Eye (tissue), 1 donor: ENCODE results near the gene PLAAT3.
A peak's percentile ranks its signal among the peaks of the same experiment; 100 is the strongest.
"Not testable (repeated sequence)": the region's sequence is repeated elsewhere in the genome, so short reads cannot be mapped to it uniquely, and the experiment has no call there.

Experiments used
- DNase-seq: peaks from one replicate; pipeline ENCODE4 v3.0.0-alpha.2; 2015

Gene PLAAT3

DNA sequence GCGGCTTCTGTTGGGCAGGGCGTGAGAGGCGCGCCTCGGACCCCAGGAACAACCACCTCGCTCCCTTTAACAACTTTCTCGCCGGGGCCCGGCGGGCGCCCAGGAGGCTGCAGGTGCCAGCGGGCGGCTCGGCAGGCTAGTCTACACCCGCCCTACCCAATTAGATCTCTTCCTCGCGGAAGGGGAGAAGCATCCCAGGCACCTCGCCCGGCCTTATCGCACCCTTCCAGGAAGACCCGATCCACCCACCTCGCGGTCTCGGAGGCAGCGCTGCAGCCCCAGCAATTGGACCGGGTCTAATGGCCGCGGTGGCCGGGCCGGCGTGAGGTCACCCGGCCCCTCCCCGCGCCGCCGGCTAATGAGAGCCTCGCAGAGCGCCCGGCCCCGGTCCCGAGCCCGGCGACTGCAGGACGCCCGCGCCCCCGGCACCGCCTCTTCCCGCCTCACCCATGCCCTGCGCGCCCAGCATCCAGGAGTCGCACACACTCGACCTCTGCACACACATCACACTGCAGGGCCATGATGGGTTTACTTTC is at the start of gene PLAAT3:
TSS of gene PLAAT3 (minus strand) at position 298 of the 536 bp plus-strand sequence. CDS start 419 bp downstream, outside the sequence.
- DNase-seq, result peak; percentile 66

DNA sequence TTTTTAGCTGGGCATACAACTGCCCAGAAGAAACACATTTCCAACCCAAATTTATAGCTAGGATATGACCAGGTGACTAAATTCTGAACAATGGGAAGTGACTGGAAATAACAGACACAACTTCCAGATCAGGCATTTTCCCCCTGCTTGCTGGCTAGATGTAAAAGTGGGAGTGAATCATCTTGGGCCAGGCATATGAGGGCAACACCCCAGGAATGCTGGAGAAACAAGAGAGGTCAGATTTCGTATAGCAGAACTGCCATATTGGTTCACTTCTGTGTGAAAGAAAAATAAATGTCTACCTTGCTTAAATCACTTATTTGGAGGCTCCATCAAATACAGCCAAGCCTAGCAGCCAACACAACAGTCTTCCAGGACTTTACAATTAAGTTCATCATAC is 49.6 kb upstream of the PLAAT3 start:
- DNase-seq, result no peak

DNA sequence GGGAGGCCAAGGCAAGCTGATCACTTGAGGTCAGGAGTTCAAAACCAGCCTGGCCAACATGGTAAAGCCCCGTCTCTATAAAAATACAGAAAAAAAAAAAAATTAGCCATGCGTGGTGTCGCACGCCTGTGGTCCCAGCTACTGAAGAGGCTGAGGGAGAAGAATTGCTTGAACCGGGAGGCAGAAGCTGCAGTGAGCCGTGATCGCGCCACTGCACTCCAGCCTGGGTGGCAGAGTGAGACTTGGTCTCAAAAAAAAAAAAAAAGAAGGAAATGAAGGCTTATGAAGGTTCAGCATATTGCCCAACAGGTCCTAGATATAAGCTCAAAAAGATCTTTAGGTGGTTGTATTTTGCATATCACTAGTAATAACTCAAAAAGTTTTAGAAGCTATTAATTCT is 46.7 kb upstream of the PLAAT3 start:
- no peak for DNase-seq

DNA sequence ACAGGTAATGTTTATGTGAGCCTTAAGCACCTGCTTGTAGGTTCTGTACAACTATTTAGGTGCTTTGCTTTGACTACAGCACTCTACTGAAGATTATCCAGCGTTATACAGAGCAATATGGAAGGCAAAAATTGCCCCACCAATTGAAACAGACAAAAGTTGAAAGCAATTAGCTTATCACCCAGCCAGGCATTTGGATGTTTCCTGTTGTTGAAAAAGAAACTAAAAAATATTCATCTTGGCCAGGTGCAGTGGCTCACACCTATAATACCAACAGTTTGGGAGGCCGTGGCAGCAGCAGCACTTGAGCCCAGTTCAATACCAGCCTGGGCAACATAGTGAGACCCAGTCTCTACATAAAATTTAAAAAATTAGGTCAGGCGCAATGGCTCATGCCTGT is 38.4 kb upstream of the PLAAT3 start:
- no peak for DNase-seq

DNA sequence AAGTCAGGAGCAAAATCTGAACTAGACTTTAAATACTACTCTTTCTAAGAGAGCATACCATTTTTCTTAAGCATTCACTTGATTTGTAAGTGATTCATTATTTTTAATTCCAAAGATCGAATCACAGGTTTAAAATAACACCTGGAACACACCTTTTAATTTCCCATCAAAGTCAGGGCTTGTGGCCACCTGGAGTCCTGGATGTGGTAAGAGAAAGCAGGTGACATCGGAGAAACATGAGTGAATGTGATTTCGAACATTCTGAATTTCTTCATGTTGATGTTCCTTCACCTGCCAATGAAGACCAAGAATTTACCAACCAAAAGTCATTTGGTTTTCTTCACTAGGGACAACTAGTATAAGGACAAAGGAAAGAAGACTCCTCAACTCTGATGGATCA is 29.0 kb upstream of the PLAAT3 start:
- DNase-seq, result no peak

DNA sequence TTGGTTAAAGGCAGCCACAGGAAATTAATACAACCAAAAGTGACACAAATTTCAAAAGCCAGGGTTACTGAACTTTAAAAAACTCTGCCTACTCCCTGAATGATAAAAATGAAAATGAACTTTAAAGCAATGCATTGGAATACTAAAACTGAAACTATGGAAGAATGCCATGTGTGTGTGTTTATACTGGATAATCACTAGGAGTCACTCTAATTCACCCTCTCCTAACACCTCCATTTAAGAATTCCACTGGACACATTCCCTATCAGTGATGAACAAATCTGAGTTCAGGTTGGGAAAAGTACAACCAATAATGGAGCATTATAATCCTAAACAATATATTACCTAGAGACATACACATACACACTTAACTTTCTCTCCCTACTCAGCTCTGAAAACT is 27.5 kb upstream of the PLAAT3 start:
- no peak for DNase-seq

DNA sequence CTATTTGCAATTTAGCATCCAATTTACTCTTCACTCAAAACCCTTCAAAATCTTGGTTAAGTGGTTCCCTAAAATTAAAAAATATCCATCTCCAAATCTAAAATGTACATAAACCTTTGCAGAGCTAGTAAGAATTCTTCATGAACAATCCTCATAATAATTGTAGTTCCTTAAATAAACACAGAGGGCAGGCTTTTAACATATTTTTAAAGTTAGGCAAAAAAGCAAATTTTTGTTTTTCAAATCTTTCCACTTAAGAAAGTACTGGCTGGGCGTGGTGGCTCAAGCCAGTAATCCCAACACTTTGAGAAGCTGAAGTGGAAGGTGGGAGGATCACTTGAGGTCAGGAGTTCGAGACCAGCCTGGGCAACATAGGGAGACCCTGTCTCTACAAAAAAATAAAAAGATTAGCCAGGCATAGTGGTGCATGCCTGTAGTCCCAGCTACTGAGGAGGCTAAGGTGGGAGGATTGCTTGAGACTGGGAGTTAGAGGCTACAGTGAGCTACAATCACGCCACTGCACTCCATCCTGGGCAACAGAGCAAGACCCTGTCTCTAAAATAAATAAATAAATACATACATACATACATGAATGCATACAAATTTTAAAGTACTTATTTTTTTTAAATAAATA is 25.1 kb upstream of the PLAAT3 start:
- DNase-seq, result peak; percentile 25

DNA sequence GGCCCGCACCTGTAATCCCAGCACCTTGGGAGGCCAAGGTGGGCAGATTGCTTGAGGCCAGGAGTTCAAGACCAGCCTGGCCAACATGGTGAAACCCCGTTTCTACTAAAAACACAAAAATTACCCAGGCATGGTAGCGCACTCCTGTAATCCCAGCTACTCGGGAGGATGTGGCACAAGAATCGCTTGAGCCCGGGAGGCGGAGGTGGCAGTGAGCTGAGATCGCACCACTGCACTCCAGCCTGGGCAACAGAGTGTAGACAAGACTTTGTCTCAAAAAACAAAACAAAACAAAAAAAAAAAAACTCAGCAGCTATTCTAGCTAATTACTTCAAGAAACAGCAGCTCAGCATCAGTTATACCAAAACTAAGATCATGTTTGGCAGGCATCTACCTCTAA is 24.2 kb upstream of the PLAAT3 start:
- DNase-seq, result not testable (repeated sequence)

DNA sequence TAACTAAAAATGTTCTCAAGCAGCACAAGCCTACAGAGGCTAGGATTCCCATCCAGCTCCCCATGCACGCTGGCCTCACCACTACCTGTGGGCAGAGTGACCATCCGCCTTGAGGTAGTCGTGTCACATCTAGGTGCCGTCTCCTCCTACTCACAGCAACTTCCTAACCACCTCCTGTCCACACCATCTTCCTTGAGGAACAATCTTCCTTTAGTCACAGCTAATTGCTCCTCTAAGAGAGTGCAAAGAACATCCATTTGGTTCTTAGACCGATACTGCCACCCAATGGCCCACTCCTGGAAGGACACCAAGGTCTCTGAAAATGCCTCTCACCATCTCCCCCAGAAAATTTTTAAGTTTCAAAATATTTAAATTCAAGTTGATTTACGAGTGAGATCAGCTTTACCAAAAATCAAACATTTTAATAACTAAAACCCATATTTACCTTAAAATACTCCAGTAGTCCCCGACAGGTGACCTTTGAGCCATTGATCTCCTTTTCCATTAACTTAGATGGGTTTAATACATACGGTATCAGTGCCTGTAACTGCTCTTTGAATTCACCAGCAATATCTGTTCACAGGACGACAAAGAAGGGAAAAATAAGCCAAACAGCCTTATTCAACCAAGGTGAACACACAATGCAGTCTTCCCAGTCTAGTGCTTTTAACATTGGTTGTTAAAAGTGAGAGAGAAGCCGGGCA is 21.7 kb upstream of the PLAAT3 start:
- peak; percentile 86 for DNase-seq

DNA sequence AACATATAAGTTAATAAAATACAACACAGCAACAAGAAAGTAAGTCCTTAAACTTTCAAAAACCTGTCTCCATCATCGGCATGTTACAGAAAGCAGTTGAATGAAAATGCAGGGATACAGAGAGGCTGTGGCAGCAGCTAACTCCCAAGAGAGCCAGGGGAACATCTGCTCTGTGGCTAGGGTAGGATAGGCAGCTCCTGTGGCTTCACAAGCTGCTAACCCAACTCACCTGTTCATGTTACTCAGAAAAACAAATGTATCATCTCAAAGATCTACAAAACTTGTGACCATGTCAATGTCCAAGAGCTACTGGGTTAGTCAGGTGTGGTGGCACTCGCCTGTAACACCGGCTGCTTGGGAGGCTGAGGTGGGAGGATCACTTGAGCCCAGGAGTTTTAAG is 15.2 kb upstream of the PLAAT3 start:
- no peak for DNase-seq

DNA sequence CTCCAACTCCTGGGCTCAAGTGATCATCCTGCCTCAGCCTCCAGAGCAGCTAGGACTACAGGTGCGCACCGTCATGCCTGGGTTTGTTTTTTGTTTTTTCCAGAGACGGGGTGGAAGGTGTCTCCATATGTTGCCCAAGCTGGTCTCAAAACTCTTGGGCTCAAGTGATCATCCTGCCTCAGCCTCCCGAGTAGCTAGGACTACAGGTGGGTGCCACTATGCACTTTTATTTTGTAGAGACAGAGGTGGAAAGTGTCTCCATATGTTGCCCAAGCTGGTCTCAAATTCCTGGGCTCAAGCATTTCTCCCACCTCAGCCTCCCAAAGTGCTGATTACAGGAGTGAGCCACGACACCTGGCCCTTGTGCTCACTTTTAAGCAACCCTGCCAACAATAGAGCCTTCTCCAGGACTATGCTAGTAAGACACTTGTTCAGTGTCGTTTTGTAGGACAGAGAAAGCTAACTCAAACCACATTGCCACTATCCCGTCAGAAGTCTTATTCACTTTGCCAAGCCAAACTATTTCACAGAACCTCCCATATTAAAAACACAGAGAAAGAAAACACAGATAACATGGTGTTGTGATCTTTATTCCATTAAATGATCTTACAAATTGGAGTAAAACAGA is 9.4 kb upstream of the PLAAT3 start:
- no peak for DNase-seq

DNA sequence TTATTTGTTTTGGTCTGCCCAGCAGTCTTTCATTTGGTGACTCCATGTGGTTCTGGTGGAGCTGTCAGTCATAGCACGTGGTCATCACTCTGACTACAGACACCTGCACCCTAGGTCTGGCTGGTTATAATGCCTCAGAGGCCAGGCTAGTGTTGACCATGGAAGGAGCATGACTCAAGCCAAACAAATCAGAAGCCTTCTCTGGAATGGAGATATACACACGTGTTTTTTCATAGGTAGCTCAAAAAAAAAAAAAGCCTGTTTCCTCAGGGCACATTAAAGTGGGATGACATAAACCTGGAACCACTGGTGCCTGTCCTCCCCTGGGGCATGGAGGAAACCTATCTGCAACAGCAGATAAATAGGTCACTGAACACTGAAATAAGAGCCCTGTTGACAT is 8.1 kb upstream of the PLAAT3 start:
- DNase-seq, result peak; percentile 51

DNA sequence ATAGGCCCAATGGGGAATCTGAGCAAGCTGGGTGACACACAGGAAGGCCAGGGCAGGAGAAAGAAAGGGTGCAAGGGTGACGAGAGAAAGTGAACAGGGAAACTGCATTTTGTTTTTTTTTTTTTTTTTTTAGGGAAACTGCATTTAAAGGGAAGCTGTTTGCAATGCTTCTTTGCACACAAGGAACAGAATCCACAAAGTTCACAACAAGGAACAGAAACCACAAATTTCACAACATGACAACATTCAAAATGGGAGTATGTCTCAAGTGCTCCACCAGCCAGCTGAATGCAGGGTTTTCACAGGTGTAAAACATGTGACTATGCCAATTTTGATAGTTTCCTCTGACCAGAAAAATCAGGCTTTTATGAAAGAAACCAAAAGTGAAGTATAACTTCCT is 6.8 kb upstream of the PLAAT3 start:
- DNase-seq, result no peak

DNA sequence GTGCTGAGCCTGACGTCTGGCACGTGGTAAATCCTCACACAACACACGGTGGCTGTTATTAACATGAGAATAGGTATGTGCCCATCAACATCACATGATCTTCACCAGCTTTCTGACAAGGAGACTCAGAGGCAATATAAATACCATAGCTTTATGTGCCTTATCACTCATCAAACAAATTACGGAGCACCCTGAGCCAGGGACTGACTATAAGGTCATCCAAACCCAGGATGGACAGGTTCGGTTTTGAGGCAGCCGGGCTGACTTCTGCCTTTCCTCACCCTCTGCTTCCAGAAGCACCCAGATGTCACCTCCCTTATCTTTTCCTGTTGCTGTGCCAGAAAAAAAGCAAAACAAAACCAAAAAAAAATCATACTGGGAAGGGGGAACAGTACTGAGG is 5.7 kb upstream of the PLAAT3 start:
- no peak for DNase-seq

DNA sequence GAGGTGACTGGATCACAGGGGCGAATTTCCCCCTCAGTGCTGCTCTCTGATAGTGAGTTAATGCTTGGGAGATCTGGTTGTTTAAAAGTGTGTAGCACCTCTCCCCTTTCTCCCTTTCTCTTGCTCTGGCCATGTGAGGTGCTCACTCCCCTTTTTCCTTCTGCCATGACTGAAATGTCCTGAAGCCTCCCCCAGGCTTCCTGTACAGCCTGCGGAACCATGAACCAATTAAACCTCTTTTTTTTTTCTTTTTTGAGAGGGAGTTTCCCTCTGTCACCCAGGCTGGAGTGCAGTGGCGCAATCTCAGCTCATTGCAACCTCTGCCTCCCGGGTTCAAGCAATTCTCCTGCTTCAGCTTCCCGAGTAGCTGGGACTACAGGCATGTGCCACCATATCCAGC is 3.5 kb upstream of the PLAAT3 start:
- not testable (repeated sequence) for DNase-seq

DNA sequence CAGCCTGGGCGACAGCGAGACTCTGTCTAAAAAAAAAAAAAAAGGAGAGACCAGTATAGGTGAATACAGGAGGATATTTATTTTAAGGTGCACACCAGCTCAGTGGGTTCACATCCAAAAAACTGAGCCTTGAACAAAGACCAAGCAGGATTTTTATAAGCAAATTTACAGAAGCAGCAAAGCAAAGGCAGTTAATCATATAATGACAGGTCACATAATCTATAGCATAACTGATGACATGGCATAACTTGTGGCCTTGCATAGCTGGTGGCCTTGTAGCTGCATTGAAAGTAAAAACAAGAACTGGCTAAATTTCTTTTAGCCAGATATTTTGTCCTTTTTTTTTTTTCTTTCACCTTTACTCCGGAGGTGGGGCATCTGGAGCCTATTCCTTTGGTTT is 2.7 kb upstream of the PLAAT3 start:
- DNase-seq, result no peak

DNA sequence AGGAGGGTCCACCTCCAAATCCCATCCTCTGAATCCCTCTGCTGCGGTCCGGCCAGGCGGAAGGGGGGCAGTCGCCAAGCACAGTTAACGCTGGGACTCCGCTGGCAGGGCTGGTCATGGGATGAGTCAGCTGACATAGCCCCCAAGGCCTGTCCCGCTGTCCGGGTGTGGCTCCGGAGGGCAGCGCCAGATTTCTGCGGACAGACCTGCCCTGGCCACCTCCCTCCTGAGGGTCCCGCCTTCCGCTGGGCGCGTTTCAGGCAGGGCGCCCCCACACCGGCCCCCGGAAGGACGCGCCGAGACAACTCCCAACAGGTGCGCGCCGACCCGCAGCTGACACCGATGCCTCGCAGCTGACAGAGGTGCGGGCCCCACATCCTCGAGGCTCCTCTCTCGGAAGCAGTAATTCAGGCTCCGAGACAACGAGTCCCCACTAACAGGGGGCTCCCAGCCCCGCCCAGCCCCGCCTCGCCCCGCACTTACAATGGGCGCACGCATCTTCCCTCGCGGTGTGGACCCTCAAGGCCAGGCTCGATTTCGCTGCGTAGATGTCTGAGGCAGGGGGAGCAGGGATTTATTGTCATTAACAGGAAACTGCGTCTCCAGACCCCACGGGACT is 607 bp downstream of the PLAAT3 start:
- peak; percentile 70 for DNase-seq

DNA sequence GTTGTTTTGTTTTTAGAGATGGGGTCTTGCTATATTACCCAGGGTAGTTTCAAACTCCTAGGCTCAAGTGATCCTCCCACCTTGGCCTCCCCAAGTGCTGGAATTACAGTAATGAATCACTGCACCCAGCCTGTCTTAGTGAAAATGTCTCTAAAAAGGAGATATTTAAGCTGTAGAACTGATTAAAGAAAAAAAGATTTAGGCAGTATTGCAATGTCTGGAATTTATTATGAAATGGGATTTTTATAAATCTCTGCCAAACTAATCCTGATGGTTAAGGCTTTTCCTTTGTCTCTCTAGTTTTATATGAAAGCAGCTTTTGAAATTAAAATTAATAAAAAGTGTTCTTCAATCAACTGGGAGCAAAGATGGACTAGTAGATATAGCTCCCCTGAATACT is 2.1 kb downstream of the PLAAT3 start:
- DNase-seq, result no peak

DNA sequence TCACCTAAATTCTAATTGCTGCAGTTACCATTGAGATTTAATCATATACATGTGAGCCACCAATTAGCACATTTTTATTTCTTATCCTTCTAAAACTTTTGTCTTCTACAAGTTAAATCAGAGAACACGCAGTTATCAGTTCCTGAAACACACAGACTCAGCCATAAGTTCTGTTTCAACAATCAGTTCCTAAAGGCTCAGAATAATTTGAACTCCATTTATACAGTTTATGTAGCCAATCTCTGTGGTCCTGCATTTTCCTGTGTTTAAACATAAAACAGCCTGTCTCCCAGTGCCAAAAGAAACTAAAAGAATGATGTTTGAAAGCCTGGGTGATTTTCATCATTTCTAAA is 2.9 kb downstream of the PLAAT3 start:
- no peak for DNase-seq

DNA sequence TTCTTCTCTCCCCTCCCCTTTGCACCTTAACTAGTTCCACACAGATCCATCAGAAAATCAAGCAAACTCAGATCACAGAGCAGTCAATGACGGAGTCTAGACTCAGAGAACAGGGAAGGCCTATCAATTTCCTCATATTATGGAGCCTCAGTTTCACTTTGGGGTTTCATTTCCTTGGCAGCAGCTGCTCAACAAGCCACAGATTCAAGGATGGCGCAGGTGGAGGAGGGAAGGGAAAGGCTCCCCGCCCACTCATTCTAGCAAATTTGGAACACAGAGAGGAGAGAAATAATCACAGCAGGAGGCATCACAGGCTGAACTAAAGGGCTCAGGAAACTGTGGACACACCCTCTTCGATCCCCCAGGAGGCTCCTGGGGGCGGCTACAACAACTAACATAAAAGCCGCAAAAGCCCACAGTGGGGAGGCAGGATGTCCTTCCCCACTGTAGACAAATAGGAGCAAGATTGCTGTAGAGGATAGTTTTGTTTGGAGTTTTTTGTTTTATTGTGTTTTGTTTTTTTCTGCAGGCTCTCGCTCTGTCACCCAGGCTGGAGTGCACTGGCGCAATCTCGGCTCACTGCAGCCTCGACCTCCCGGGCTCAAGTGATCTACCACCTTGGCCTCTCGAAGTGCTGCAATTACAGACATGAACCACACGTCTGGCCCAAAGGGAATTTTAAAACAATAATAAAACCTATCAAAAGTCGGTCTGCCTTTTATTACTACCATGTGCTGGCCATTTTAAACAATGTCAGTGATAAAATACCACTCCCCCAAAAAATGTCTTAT is 3.4 kb downstream of the PLAAT3 start:
- DNase-seq, result peak; percentile 21

DNA sequence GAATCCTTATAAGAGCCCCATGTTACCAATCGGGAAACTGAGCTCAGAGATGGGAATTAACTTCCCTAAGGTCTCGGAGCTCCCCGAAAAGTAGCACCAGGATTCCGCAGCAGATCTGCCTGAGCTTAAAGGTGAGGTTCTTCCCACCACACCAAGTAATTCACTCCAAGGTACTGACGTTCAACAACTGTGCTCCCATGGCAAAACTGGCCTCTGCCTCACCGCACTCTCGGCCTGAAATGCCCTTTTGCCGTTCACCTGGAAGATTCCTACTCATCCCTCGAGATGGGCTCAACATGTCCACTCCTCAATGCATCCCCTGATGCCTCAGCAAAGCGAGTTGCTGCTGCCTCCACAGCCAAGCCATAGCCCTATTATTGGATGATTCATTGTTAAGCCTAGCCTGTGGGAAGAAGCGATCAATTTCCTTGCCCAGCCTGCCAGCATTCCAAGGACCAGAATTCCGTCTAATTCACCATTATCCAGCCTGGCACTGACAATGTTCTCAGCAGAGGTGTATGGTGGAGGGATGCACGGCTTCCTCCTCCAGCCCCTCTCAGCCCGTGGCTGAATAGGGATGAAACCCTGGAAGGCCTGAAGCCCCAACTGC is 4.2 kb downstream of the PLAAT3 start:
- no peak for DNase-seq

DNA sequence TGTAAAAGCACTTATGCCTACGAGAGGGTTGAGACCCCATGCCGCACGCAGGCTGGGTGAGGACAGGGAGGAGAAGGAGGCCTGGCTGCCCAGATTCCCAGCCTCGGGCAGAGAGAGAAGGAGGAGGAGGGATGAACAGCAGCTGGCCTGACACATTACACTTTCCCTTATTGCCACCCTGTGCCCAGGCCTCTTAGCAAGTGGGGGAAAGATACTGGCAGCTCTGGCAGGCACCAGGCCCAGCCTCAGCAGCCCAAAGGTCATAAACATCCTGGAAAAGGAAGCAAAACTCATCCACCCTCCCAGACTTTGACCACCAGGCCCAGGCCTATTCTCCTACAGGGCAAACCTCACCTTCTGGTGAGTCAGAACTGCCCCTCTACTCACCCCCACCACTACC is 4.7 kb downstream of the PLAAT3 start:
- no peak for DNase-seq
